OCI-LY7 (cell line): Measurements from ENCODE around the gene BRIP1.
"Not testable (repeated sequence)": the region's sequence is repeated elsewhere in the genome, so short reads cannot be mapped to it uniquely, and the experiment has no call there.

ENCODE experiments used
- CTCF ChIP-seq: fragments of 200-600 bp; sonication (generic); conservative IDR thresholded peaks from 2 replicates; pipeline ENCODE4 v1.5.1; 2014; ENCODE audit warnings: mild to moderate bottlenecking, antibody characterized with exemption, low read length, moderate library complexity, mixed read lengths
- EZH2phosphoT487 ChIP-seq: fragments of 200-600 bp; sonication (generic); IDR thresholded peaks from 2 replicates; pipeline ENCODE4 v1.6.1; 2018; ENCODE audit warnings: low read depth, borderline replicate concordance, mild to moderate bottlenecking, mixed run types, antibody characterized with exemption, low read length, moderate library complexity, mixed read lengths

- TF ChIP-seq CTCF, EZH2phosphoT487: not testable (repeated sequence)
Observed at GRCh38 chr17:61774087-61774486, 89.2 kb downstream of the BRIP1 start.
